Stimulated activated naive CD4-positive, alpha-beta T cell treated with Interleukin-2 at 50 U/mL for 16 hours (primary cell): Measurements from ENCODE around the gene CHPF.

Experiments used
- DNase-seq: peaks from one replicate; lab custom pipeline; 2025; lab: John Stamatoyannopoulos, UW

Gene CHPF

DNA sequence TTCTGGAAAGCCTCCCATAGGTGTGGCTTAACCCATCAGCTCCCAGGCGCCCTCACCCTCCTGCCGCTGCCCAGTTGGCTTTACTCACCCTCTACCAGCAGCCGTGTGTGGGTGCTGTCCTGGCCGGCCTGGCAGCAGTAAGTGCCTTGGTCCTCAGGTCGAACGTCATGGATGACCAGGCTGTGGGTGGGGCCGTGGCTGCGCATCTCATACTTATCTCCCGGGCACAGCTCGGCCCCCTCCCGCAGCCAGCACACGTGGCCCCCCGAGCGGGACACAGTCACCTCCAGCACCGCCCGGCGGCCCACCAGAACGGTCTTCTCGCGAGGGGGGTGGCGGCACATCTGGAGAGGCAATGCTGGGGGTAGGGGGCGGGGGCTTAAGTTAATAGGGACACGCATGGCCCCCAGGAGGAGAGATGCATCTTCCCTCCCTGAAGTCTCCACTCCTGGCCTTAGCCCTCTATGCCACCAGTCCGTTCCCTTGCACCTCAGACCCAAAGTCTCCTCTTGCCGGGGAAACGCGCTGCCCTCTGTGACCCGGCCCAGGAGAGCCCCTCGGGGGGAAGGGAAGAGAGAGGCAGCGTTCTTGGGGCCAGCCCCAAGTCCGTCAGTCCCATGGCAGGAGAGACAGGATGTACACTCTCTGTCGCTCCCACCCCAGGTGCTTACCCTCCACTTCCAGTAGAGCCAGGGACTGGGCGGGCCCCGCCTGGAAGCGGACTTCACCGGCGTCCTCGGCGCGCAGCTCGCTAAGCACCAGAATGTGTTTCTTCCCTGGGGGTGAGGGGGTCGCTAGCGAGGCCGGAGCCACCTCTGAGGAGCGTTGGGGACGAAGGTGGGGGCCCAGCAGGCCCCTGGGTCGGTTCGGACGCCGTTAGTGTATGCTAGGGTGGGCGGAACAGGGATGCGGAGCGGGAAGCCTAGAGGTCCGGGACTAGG lies 8.1 kb upstream of the CHPF start:
- no peak for DNase-seq

DNA sequence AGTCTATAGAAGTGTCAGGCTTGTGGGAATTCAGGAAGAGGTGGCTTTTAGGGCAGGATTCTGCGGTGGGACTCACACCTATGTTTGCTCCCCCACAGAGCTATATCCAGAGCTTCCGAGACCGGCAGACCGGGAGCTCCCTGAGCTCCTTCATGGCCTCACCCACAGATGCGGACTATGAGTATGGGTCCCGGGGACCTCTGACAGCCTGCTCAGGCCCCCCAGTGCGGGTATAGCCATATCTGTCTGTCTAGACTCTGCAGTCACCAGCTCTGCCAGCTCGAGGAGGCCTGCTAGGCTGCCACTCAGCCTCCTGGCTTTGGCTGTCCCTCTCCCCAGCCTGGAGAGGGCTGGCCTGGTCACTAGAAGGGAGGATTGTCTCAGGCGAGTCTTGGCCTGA lies 6.0 kb upstream of the CHPF start:
- no peak for DNase-seq

DNA sequence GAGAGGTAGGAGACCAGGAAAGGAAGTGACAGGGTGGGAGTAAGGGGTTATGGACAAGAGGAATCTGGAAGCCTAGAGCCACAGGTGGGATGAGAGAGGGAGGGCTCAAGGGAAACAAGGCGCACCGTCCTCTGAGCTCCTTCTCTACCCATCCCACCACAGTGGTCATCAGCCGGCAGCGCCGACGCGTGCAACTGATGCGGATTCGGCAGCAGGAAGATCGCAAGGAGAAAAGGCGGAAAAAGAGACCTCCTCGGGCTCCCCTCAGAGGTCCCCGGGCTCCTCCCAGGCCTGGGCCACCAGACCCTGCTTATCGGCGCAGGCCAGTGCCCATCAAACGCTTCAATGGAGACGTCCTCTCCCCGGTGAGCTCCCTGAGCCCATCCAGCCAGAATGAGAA lies 5.4 kb upstream of the CHPF start:
- DNase-seq, result no peak

DNA sequence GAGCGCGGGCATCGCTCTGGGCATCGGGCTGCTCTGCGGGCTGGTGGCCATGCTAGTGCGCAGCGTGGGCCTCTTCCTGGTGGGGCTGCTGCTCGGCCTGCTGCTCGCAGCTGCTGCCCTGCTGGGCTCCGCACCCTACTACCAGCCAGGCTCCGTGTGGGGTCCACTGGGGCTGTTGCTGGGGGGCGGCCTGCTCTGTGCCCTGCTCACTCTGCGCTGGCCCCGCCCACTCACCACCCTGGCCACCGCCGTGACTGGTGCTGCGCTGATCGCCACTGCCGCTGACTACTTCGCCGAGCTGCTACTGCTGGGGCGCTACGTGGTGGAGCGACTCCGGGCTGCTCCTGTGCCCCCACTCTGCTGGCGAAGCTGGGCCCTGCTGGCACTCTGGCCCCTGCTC lies 4.0 kb upstream of the CHPF start:
- DNase-seq, result no peak

DNA sequence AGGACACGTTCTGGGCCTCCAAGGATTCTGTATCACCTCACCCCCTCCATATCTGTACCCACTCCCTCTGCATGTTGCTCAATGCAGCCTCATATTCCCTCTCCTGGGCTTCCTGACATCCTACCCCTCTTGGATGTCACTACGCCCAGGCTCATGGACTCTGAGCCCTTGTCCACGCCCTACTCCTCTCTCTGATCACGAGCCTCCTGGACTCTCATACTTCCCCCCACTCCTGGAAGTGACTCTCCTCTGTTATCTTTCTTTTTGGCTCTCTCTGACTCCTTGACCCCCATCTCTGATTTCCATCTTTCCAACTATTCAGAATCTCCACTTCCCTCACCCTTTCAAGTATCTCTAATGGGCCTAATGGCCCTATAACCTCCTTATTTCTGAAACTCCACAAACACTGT lies 2.3 kb upstream of the CHPF start:
- no peak for DNase-seq

DNA sequence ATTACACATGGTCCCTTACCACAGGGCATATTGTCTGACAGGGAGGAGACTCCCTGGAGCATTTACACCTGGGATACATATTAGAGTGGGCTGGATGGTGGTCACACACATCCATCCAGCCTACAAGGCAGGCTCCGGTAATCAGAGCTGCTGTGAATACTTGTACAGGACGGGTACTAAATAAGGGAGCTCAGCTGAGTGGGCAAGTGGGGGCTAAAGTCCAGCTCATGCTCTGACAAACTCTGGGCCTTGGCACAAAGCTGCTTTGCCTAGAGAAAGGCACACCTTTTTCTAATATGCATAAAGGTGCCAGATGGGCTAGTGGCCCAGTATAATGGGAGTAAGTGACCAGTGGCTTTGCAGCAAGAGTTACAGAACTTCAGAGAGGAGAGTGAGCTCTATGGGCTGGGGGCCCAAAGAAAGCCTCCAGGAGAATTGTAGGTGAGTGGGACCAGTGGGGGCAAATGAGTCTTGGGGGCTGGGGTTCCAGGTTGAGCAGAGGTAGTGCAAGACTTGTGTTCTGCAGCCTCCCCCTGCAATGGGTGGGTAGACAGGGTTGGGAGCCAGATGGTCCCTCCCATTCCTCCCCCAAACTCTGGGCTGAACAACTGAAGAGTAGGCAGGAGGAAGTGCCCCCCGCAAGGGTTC lies 1.8 kb upstream of the CHPF start:
- no peak for DNase-seq

DNA sequence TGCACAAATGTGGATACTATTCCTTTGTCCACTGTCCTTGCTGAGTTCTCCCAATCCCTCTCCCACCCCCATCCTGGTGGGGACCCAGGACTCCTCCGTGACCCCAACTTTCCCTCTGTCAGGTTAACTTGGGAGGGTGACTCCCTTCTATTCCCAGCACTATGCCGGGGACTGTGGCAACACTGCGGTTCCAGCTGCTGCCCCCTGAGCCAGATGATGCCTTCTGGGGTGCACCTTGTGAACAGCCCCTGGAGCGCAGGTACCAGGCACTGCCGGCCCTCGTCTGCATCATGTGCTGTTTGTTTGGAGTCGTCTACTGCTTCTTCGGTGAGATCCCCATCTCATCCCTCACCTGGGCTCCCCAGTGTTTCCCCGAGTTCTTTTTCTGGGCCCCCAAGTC lies 958 bp upstream of the CHPF start:
- DNase-seq, result no peak

DNA sequence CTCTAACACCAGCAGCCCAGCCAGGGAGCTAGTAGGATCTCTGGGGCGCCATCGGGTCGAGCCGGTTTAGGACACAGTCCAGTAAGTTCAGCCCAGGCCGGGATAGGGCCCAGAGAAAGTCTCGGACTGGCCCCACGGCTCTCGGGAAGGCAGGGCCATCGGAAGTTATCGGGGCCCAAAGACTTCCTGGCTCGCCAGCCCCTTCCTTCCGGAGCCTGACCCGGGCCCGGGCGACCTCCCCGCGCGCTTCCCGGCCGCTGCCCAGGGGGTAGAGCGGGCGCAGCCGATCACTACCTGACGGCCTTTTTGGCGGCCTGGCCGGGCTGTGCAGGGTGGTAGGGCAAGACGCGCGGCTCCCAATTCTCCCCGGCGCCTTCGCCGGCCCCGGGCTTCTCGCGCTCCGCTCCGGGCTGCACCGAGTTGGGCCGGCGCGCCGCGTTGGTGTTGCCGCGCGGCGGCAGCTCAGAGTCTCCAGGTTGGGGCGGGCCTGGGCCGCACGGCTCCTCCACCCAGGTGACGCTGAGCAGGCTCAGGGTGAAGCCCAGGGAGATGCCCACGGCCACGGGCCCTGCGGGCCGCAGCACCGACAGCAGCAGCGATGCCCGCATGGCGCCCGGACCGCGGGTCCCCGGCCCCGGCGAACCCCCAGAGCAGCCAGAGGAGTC lies 546 bp downstream of the CHPF start:
- no peak for DNase-seq

DNA sequence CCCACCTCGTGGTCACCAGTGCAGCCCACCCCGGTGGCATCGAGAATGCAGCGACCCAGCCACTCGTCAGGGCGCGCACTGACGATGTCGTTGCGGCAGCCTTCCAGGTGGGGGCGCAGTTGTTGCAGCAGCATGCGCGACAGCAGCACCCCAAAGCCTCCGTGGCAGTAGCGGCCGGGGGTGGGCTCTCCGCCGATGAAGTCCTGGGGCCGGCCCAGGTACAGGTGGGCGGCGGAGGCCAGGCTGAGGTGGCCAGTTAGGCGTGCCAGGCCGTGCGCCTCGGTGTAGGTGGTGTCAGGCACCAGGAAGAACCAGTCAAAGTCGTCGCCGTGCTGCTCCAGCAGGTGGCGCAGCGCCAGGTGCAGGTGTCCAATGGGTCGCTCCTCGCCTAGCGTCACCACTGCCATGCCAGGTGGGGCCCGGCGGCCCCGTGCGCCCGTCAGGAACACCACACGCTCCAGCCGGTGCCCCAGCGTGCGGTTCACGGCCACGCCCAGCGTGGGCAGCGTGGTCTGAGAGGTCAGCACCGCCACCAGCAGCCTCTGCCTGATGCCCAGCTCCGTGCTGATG lies 1.9 kb downstream of the CHPF start:
- DNase-seq, result peak; percentile 81

DNA sequence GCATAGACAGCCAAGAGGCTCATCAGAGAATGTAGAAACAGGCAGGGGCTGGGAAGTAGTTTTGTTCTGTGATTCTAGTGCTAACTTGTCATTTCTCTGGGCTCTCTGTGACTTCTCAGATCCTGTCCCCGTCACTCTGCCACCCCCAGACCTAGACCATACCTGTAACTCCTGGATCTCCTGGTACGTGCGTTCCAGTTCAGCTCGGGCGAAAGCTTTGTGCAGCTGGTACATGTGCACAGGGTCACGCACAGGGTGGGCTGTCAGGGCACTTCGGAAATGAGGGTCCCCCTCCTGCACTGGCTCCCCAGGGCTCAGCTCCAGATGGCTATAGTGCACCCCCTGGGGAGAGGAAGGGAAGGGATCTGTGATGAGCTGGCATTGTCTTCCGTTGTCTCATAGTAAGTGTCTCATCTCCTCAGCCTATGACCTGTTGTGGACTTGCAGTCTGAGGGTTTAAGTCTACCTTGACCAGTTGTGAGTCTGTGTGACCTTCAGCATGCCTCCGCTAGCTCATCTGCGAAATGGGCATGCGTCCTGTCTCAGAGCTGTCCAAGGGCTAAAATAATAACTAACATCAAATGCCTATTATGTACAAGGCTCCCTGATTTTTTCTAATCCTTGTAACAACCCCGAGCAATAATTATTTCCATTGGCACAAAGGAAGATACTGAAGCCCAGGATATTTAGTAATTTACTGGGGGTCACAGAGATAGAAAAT lies 2.7 kb downstream of the CHPF start:
- DNase-seq, result no peak

DNA sequence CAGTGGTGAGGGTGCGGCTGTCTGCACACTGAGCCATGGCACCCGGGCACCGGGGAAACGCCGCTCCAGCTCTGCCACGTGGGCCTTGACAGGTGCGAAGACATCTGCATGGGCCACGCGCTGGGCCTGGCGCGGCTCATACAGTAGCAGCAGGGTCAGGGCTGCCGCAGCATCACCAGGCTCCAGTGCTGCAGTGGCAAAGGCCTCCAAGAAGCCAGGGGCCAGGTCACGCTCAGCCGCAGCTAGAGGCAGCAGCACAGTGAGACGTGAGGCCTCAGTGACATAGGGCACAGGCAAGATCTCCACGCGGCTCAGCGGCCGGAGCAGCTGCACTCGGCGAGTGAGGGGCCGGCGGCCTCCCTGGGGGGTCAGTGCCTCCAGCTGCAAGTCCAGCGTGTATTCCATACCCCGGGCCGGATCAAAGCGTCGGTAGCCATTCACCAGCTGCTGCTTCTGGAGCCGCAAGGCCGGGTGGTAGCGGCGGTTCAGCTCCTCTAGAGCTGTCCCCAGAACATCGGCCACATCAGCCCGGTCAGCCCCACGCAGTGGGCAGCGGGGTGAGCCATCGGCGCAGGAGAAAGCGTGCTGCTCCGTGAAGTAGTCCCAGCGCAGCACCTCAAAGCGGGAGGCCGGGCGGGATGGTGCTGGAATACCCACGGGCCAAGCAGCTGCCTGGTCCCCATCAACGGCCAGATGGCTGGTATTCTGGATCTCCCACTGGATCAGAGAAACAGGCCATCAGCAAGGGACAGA lies 3.5 kb downstream of the CHPF start:
- no peak for DNase-seq

DNA sequence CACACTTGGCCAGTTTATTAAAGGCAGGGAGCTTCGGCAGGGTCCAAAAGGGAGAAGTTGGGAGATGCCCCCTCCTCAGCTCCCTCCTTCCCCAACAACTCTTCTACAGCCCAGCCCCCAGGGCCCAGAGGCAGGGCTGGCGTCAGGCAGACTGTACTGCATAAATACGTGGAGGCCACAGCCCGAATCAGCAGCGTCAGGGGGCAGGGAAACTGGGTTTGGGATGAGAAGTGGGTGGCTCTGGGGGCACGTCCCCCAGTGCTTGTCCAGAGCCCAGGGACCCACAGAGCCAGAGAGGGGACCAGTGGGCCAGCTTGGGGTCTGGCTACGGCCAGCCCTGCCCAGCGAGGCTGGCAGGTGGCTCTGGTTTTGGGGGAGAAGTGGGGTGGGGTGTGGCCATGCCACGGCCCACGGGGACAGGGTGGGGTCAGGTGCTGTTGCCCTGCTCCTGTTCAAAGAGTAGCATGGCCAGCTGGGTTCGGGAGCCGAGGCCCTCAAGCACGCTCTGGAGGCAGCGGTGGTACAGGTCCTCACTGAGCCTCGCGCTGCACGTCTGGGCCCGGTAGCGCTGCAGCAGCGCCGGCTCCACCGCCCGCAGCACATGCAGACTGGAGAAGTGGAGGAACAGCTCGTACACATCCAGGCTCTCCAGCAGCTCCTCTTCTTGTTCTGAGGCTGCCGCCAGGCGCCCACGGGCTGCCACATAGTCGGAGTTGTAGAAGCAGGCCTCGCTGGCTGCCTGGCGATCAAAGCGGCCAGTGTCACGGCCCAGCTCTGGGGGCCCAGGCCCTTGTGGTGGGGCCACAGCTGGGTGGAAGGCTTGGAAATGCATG lies 4.4 kb downstream of the CHPF start:
- no peak for DNase-seq

DNA sequence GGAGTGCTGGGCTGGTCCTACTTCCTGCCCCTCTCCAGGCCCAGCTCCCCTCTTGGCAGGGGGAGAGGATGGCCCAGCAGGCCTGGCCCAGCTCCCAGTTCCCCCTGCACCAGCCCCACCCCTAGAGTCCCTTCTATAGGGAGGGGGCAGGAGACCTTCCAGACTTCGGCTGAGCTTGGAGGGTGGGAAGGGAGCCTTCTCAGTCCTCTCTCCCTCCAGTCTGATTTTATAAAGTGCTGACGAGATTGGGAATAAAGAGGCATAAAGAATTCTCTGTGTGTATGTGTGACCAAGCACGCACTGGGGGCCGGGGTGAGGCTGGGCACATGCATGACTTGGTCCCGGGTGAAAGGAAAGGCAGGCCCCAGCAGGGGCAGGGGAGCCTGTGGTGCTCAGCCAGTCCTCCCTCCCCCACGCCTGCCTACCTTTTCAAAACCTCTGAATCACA lies 5.1 kb downstream of the CHPF start:
- no peak for DNase-seq

DNA sequence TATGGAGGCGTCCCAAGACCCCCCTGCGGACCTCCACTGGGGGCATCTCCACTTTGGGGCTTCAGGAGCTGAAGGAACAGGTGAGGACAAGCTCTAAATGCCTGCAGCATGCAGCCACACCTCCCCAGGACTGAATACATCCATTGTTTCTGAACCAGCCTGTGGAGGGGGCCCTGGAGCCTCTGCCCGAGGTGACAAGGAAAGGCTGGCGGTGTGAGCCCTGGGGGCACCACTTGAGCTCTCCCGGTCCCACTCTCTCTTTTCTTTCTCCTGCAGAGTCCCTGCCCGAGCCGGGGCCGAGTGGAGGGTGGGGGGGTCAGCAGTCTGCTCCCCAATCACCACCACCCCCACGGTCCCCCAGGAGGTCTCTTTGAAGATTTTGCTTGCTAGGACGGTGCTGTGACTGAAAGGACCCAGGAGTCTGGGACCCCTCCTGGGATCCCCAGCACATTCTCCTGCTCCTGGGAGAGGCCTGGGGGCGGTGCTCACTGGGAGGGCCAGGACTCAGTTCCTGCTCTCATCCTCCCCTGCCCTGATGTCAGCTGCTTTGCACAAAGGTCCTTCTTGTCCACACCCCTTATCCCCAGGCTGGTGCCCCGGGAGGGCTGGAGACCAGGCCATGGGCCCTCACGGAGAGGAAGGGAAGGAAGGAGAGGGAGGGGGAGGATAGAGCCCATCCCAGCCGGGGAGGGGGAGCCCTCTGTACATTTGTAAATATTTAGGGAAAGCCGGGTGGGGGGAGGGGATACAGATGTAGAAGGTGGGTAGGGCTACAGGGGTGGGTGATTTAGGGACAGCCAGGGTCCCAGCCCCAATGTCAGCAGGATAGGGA lies 5.7 kb downstream of the CHPF start:
- DNase-seq, result no peak

DNA sequence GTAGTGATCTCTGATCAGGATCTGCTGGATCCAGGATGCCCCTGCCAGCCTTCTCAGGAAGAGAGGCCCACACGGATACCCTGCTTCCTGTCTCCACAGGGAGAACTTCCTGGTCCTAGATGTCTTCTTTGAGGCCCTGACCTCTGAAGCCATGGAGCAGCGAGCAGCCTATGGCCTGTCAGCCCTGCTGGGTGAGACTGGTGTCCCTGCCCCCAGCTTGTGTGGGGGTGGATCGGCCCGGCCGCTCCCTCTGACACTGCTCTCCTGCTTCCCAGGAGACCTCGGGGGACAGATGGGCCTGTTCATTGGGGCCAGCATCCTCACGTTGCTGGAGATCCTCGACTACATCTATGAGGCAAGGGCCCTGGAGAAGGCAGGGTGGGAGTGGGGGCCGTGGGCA lies 6.6 kb downstream of the CHPF start:
- no peak for DNase-seq

DNA sequence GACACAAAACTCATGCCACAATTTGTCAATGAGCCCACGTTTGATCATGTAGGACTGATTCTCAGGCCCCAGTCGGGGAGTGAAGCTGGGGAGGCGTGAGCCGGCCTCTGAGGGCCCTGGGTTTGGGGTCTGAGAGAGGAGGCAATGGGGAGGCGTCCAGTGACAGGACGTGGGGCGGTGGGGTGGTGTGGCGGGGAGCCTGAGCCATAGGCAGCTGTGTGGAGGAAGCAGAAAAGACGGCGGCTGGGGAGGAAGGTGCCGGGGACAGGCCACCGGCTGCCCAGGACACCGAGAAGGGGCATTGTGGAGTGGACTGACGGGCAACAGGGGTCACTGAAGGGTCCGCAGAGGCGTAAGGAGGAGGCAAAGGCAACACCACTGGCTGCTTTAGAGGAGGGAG lies 7.2 kb downstream of the CHPF start:
- DNase-seq, result no peak

DNA sequence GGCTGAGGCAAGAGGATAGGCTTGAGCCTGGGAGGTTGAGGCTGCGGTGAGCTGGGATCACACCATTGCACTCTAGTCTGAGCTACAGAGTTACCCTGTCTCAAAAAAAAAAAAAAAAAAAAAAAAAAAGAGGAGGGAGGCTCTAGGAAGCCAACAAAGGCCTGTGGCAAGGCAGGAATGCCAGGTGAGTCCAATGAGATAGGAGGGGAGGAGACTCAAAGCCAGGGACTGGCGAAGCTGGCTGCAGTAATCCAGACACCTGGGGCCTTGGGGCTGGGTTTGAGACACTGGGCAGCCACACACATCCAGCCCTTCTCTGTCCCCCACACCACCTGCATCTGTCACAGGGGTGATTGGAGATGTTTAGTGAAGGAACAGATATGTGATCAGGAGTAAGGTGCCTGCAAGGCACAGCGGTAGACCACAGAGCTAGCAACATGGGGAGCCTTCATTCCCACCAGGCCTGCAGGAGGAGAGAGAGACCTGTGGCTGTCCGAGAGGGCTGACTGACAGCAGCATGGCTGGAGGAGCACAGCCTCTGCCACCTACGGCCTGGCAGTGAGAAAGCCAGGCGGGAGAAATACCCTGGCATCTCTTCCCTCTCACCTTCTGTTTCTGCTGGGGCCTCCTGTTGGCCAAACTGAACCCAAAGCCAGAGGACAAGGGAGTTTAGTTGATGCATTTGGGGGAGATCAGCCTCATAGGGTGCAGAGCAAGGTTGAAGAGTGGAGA lies 9.5 kb downstream of the CHPF start:
- no peak for DNase-seq

DNA sequence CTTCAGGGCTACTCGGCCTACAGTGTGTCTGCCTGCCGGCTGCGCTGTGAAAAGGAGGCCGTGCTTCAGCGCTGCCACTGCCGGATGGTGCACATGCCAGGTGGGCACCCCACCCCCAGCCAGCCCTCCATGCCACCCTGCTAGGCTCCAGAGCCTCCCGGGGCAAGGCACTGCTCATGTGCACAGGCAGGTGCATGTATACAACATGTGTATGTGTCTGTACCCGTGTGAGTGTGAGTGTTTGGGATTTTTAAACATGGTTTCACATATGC lies 11.3 kb downstream of the CHPF start:
- no peak for DNase-seq
